Trophoblast cell (in vitro differentiated cells and primary cell): ENCODE results near the gene ZNF28. TPM values are rescaled to one million over a fixed set of nuclear protein-coding genes. Genes with fewer than 3 reads are reported as not detected.
A peak's percentile ranks its signal among the peaks of the same experiment; 100 is the strongest.
"Not testable (repeated sequence)": the region's sequence is repeated elsewhere in the genome, so short reads cannot be mapped to it uniquely, and the experiment has no call there.

Experiments
- DNase-seq, 2 donors: peaks; one replicate each; pipeline ENCODE4 v3.0.0-alpha.2; 2016
- H2AFZ ChIP-seq: 2 replicates; pipeline ENCODE4 v1.6.1; 2013; ENCODE audit warnings: low read length, moderate library complexity, mild to moderate bottlenecking; ENCODE audit not compliant: insufficient read depth, poor library complexity
- H2AK5ac ChIP-seq: 2 replicates; pipeline ENCODE4 v1.6.1; 2013; ENCODE audit warnings: mild to moderate bottlenecking, low read length
- H2BK120ac ChIP-seq: 2 replicates; pipeline ENCODE4 v1.6.1; 2013; ENCODE audit warnings: low read length, mild to moderate bottlenecking, moderate library complexity; ENCODE audit not compliant: insufficient read depth, poor library complexity
- H2BK12ac ChIP-seq: 2 replicates; pipeline ENCODE4 v1.6.1; 2013; ENCODE audit warnings: mild to moderate bottlenecking, low read length, moderate library complexity
- H2BK5ac ChIP-seq: 2 replicates; pipeline ENCODE4 v1.6.1; 2013; ENCODE audit warnings: low read length, low read depth, moderate library complexity, mild to moderate bottlenecking; ENCODE audit not compliant: poor library complexity
- H3K14ac ChIP-seq: 2 replicates; pipeline ENCODE4 v1.6.1; 2013; ENCODE audit warnings: mild to moderate bottlenecking, low read length
- H3K18ac ChIP-seq: 2 replicates; pipeline ENCODE4 v1.6.1; 2013; ENCODE audit warnings: mild to moderate bottlenecking, low read length
- H3K23ac ChIP-seq: 2 replicates; pipeline ENCODE4 v1.6.1; 2013; ENCODE audit warnings: low read length
- H3K27ac ChIP-seq: 2 replicates; pipeline ENCODE4 v1.5.1; 2013; ENCODE audit warnings: low read depth, mild to moderate bottlenecking, inconsistent platforms, low read length, moderate library complexity
- H3K27me3 ChIP-seq: 2 replicates; pipeline ENCODE4 v1.6.1; 2013; ENCODE audit warnings: inconsistent platforms, mild to moderate bottlenecking, low read length, moderate library complexity; ENCODE audit not compliant: insufficient read depth
- H3K36me3 ChIP-seq, 2 experiments: 1 replicate in 1 of 2; 2 replicates in 1 of 2; pipeline ENCODE4 v1.6.1; 2013; ENCODE audit warnings: low read length in 2 of 2, mild to moderate bottlenecking in 2 of 2, moderate library complexity in 1 of 2; ENCODE audit not compliant: insufficient read depth in 2 of 2, control insufficient read depth in 1 of 2
- H3K4ac ChIP-seq: 2 replicates; pipeline ENCODE4 v1.6.1; 2013; ENCODE audit warnings: low read depth, mild to moderate bottlenecking, low read length, moderate library complexity
- H3K4me1 ChIP-seq, 2 experiments: 1 replicate in 1 of 2; 2 replicates in 1 of 2; pipeline ENCODE4 v1.6.1; 2013; ENCODE audit warnings: low read length in 2 of 2, mild to moderate bottlenecking in 2 of 2, moderate library complexity in 1 of 2; ENCODE audit not compliant: insufficient read depth in 2 of 2, control insufficient read depth in 1 of 2
- H3K4me2 ChIP-seq: 2 replicates; pipeline ENCODE4 v1.6.1; 2013; ENCODE audit warnings: inconsistent platforms, mild to moderate bottlenecking, low read length, moderate library complexity
- H3K4me3 ChIP-seq: 2 replicates; pipeline ENCODE4 v1.5.1; 2013; ENCODE audit warnings: mild to moderate bottlenecking, low read depth, low read length, inconsistent platforms
- H3K79me1 ChIP-seq: one replicate; pipeline ENCODE4 v1.6.1; 2013; ENCODE audit warnings: low read length
- H3K79me2 ChIP-seq: 2 replicates; pipeline ENCODE4 v1.6.1; 2013; ENCODE audit warnings: low read length, mild to moderate bottlenecking; ENCODE audit not compliant: control insufficient read depth, insufficient read depth, poor library complexity
- H3K9ac ChIP-seq: 2 replicates; pipeline ENCODE4 v1.6.1; 2013; ENCODE audit warnings: mild to moderate bottlenecking, low read length
- H3K9me3 ChIP-seq: 2 replicates; pipeline ENCODE4 v1.6.1; 2013; ENCODE audit warnings: low read depth, mild to moderate bottlenecking, control low read depth, inconsistent platforms, low read length; ENCODE audit not compliant: insufficient read depth
- H4K12ac ChIP-seq: 2 replicates; pipeline ENCODE4 v1.6.1; 2013; ENCODE audit warnings: low read depth, mild to moderate bottlenecking, low read length, moderate library complexity
- H4K8ac ChIP-seq: 2 replicates; pipeline ENCODE4 v1.6.1; 2013; ENCODE audit warnings: low read depth, mild to moderate bottlenecking, low read length, moderate library complexity
- H4K91ac ChIP-seq: one replicate; pipeline ENCODE4 v1.6.1; 2013; ENCODE audit warnings: low read depth, mild to moderate bottlenecking, low read length, moderate library complexity
- WGBS: extraction: QIAGEN DNeasy Blood & Tissue Kit; methylation state at CpG from one replicate; pipeline ENCODE4 v1.1.7; 2013; ENCODE audit warnings: missing lambda C conversion rate; ENCODE audit not compliant: insufficient read length, insufficient coverage; ENCODE audit errors: extremely low coverage; 5-methylcytosine and 5-hydroxymethylcytosine counted together
- polyA plus RNA-seq: library from polyadenylated mRNA; stranded (reverse); fragments of 200-250 nt; gene quantifications from 2 replicates; pipeline ENCODE4 v1.2.3, GENCODE V29; 2013

Gene ZNF28
- 29.0 and 29.8 TPM in 2 replicates for polyA plus RNA-seq

DNA sequence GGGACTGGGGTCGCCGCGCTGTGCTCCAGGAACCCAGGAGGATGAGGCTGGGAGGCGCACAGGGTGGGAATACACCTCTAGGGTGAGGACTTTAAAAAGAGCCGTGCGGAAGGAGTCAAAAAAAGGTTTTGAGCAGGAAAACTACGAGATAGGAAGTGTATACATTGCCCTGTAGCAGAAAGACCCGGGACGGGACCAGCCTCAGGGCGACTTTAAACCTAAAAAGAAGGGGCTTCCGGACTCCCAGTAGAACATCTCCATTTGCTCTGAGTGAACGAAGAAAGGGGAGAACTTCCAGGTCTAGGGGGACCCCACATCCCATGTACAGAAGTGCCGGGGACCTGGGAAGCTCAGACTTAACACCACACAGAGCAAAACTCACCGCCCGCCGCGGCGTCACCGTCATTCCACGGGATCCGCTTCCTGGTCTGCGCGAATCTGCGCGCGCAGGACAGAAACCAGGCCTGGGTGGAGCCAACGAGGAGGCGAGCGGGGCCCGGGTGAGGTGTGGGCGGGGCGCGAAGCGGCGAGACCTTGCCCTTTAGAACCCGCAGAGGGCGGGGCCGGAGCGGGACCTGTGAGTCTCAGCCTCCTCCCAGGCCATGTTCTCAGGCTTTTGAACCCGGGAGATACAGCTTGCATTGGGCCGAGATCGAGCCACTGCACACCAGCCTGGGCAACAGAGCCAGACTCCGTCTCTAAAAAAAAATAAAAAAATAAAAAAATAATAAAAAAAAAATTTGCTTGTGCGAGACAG lies at the start of gene ZNF28:
TSS of gene ZNF28 (minus strand) at position 430 of the 757 bp plus-strand sequence. CDS start 3,675 bp downstream, outside the sequence.
- H3K79me2 ChIP-seq, H3K27ac ChIP-seq, H2BK120ac ChIP-seq, H3K18ac ChIP-seq, H3K23ac ChIP-seq, H3K36me3 ChIP-seq, H3K4me1 ChIP-seq, H2BK12ac ChIP-seq, H3K27me3 ChIP-seq, H2AFZ ChIP-seq, H2BK5ac ChIP-seq, H4K12ac ChIP-seq, H2AK5ac ChIP-seq, H3K79me1 ChIP-seq, H3K9me3 ChIP-seq: not testable (repeated sequence)
- H3K4me2 ChIP-seq = peak within 1 kb of the TSS; percentile 62
- WGBS = no CpG with 5 or more reads among the region's 44 CpGs
- DNase-seq = peak; percentile 43 to 53
- peak within 1 kb of the TSS; percentile 64 for H3K14ac ChIP-seq
- peak within 1 kb of the TSS; percentile 60 for H3K4me3 ChIP-seq
- peak within 1 kb of the TSS; percentile 40 for H3K9ac ChIP-seq
- peak within 1 kb of the TSS; percentile 34 for H3K4ac ChIP-seq
- H4K8ac ChIP-seq = peak within 1 kb of the TSS; percentile 79
- peak within 1 kb of the TSS; percentile 62 for H4K91ac ChIP-seq

DNA sequence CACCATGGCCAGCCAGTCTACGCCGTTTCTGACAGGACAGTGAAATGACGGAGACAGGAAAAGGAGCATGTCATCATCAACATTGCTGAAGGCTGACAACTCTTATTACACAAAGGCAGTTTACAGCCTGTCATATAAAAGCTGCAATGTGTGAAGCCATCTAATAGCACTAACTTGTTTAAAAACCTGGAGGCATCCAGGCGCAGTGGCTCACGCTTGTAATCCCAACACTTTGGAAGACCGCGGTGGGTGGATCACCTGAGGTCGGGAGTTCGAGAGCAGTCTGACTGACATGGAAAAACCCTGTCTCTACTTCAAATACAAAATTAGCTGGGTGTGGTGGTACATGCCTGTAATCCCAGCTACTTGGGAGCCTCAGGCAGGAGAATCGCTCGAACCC lies 46.6 kb upstream of the ZNF28 start:
- not testable (repeated sequence) for H2BK5ac ChIP-seq, H3K4me3 ChIP-seq, H3K14ac ChIP-seq, H3K4ac ChIP-seq, H3K9me3 ChIP-seq, H3K9ac ChIP-seq, H2AK5ac ChIP-seq, H2BK120ac ChIP-seq, H3K27me3 ChIP-seq, H3K79me2 ChIP-seq, H3K79me1 ChIP-seq, H2AFZ ChIP-seq, H3K18ac ChIP-seq, H4K8ac ChIP-seq, H3K4me1 ChIP-seq, H4K12ac ChIP-seq, H3K4me2 ChIP-seq, H4K91ac ChIP-seq, H2BK12ac ChIP-seq, H3K36me3 ChIP-seq, H3K23ac ChIP-seq
- DNase-seq = peak; percentile 75 to 86
- WGBS = no CpG with 5 or more reads among the region's 11 CpGs
- peak overlapping the region; percentile 61 for H3K27ac ChIP-seq

DNA sequence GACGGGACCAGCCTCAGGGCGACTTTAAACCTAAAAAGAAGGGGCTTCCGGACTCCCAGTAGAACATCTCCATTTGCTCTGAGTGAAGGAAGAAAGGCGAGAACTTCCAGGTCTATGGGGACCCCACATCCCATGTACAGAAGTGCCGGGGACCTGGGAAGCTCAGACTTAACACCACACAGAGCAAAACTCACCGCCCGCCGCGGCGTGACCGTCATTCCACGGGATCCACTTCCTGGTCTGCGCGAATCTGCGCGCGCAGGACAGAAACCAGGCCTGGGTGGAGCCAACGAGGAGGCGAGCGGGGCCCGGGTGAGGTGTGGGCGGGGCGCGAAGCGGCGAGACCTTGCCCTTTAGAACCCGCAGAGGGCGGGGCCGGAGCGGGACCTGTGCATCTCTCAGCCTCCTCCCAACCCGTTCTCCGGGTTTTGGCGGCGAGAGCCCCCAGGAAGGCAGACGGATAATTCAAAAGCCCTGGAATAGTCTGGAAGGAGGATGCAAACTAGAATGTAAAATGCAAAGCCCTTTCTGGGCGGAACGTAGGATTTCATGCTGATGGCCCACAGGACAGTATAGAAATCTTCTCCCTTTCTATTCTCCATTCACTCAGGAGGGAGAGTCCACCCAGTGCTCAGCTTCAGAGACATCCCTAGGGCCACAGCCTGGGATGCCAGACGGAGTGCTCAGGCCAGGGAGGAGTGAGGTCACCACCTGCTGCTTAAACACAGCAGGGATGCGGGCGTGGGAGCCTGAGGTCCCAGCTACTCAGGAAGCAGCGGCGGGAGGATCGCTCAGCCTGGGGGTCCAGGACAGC lies 36.2 kb upstream of the ZNF28 start, which contains the start of gene ZNF468:
TSS of gene ZNF468 (minus strand) at position 242 of the 814 bp plus-strand sequence. CDS start 3,347 bp downstream, outside the sequence.
- Histone ChIP-seq H3K4me2 (peak within 1 kb of the TSS; percentile 83), H3K4me3 (peak within 1 kb of the TSS; percentile 82), H4K8ac (peak within 1 kb of the TSS; percentile 26), H3K9ac (peak within 1 kb of the TSS; percentile 89), H2AFZ (peak within 1 kb of the TSS; percentile 20), H3K27ac (peak within 1 kb of the TSS; percentile 75), H3K36me3 (peaks cover 11 to 12% of the 10 kb centered on the region in 2 experiments)
- H3K4ac ChIP-seq, H2BK120ac ChIP-seq, H3K14ac ChIP-seq, H3K9me3 ChIP-seq, H3K18ac ChIP-seq, H3K4me1 ChIP-seq, H3K79me1 ChIP-seq, H3K79me2 ChIP-seq, H4K91ac ChIP-seq, H2BK12ac ChIP-seq, H2BK5ac ChIP-seq, H3K23ac ChIP-seq, H3K27me3 ChIP-seq, H2AK5ac ChIP-seq, H4K12ac ChIP-seq: not testable (repeated sequence)
- WGBS = no CpG with 5 or more reads among the region's 43 CpGs
- DNase-seq = peak; percentile 96 to 97

DNA sequence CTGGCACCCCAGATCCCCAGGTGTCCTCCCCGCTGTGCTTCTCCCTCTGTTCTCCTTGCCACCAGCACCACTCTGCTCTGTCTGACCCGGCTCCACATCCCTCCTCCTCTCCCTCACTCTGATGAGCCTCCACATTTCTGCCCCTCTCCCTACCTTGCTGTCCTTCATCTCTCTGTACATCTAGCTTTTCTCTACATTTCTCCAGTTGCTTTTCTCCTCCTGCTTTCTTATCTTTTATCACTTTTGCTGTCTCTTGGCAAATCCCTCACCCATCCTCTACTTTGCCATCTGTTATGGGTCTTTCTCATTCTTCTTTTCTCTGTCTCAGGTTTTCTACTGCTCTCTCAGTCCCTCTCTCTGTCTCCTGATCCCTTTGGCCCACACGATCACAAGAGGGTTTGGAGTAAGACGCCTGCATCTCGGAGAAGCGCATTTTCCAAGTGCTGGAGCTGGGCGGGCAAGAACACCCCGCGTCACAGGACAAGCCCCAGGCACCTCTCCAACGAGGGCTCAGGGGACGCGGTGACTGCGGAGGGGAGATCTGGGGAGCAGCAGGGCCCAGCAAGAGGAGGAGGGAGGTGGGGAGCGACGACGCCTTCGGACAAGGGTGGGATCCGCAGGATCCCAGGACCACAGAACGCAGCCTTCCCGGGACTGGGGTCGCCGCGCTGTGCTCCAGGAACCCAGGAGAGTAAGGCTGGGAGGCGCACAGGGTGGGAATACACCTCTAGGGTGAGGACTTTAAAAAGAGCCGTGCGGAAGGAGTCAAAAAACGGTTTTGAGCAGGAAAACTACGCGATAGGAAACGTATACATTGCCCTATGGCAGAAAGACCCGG lies 35.3 kb upstream of the ZNF28 start:
- H3K79me1 ChIP-seq, H3K4ac ChIP-seq, H2AFZ ChIP-seq, H4K12ac ChIP-seq, H3K18ac ChIP-seq, H2BK12ac ChIP-seq, H4K8ac ChIP-seq, H3K27me3 ChIP-seq, H3K23ac ChIP-seq, H2AK5ac ChIP-seq, H3K4me1 ChIP-seq, H2BK5ac ChIP-seq, H3K14ac ChIP-seq, H2BK120ac ChIP-seq, H4K91ac ChIP-seq, H3K79me2 ChIP-seq, H3K27ac ChIP-seq, H3K9me3 ChIP-seq: not testable (repeated sequence)
- Histone ChIP-seq H3K36me3 (peaks cover 16 to 19% of the 10 kb centered on the region in 2 experiments), H3K4me2 (peak overlapping the region; percentile 73), H3K9ac (peak overlapping the region; percentile 89), H3K4me3 (peak overlapping the region; percentile 82)
- no CpG with 5 or more reads among the region's 31 CpGs for WGBS
- DNase-seq = peak; percentile 16 to 45
